GM18511 (cell line): ENCODE data around the gene KTN1.

ENCODE experiments used
- ATAC-seq: cut with Tn5 transposase; IDR thresholded peaks from one replicate; pipeline ENCODE4 v1.9.1; 2021; ENCODE audit warnings: mild to moderate bottlenecking, moderate library complexity; ENCODE audit not compliant: unreplicated experiment

Gene KTN1

GRCh38 chr14:55711175-55711811, 131.3 kb downstream of the KTN1 start:
- no peak for ATAC-seq

GRCh38 chr14:55712491-55712890, 132.5 kb downstream of the KTN1 start:
- ATAC-seq: no peak

GRCh38 chr14:55713486-55713885, 133.5 kb downstream of the KTN1 start:
- ATAC-seq: no peak

GRCh38 chr14:55715889-55716288, 135.9 kb downstream of the KTN1 start:
- no peak for ATAC-seq

- no peak for ATAC-seq
These were observed 137.6 kb downstream of the KTN1 start for GRCh38 chr14:55717621-55718020.

GRCh38 chr14:55718551-55718950, 138.5 kb downstream of the KTN1 start:
- ATAC-seq: no peak

- ATAC-seq: no peak
These were observed 140.8 kb downstream of the KTN1 start for GRCh38 chr14:55720796-55721195.

- no peak for ATAC-seq
These were observed 141.3 kb downstream of the KTN1 start for GRCh38 chr14:55721353-55721752.

GRCh38 chr14:55722054-55722453, 142.0 kb downstream of the KTN1 start:
- no peak for ATAC-seq

GRCh38 chr14:55724736-55725135, 144.7 kb downstream of the KTN1 start:
- ATAC-seq: no peak

GRCh38 chr14:55730592-55731310, 150.7 kb downstream of the KTN1 start:
- no peak for ATAC-seq

GRCh38 chr14:55731311-55731872, 151.4 kb downstream of the KTN1 start:
- no peak for ATAC-seq

GRCh38 chr14:55731881-55732498, 152.0 kb downstream of the KTN1 start:
- ATAC-seq: no peak

- no peak for ATAC-seq
These were observed 153.6 kb downstream of the KTN1 start for GRCh38 chr14:55733599-55733998.
